ENCODE data around the gene ACD.
"Not testable (repeated sequence)": the region's sequence is repeated elsewhere in the genome, so short reads cannot be mapped to it uniquely, and the experiment has no call there.

ACD gene

DNA sequence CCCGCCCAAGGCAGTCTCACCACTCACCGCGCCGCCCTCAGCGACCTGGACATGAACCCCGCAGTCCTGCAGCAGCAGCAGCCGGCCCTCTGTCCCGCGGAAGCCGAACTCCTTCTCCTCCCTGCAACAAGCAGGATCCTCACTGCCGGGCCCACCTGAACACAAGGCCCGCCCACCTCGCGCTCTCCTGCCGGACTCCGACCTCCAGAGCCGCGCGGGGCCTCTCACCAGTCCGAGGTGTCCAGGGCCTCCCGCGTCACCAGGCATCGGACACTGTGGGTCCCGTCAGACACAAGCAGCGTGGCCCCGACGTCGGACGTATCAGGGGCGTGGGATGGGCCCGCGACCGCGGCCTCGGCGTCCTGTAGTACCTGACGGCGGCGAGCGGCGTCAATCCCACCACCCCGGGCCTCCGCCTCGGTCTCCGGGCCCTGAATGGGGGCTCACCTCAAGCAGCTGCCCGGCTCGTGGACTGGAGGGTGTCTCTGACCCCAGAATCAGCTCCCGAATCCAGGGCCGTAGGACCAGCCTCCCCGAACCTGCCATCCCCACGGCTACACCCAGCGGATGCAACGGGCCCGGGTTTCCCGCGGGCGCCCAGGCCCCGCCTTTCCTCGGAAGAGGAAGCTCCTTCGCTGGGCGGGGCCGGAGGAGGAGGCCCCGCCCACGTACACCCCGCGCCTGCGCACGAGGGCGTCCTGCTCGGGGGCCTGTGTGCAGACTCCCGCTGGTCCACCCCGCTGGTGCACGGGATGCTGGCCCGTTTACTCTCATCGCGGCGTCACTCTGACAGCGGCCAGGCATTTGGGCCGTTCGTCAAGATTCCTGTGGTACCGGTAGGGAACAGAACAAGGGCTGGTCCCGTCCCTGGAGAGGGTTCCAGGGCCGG is at the start of gene ACD:
TSS of gene ACD (minus strand) at position 586 of the 889 bp plus-strand sequence. CDS start at position 546, 40 bp downstream.
- DNase-seq (ENCODE audit: low read depth in 2 of 2): peak; percentile 83

DNA sequence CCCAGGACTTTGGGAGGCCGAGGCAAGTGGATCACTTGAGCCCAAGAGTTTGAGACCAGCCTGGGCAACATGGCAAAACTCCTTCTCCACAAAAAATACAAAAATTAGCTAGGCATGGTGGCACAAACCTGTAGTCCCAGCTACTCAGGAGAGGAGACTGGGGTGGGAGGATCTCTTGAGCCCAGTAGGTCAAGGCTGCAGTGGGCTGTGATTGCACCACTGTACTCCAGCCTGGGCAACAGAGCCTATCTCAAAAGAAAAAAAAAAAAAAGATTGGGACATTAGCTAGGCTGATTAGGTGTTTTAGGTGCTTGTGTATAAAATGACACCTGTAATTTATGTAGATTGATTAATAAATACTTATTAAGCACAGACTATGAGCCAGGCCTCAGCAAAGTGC is 49.0 kb upstream of the ACD start:
- DNase-seq (ENCODE audit: low read depth in 2 of 2): no peak

DNA sequence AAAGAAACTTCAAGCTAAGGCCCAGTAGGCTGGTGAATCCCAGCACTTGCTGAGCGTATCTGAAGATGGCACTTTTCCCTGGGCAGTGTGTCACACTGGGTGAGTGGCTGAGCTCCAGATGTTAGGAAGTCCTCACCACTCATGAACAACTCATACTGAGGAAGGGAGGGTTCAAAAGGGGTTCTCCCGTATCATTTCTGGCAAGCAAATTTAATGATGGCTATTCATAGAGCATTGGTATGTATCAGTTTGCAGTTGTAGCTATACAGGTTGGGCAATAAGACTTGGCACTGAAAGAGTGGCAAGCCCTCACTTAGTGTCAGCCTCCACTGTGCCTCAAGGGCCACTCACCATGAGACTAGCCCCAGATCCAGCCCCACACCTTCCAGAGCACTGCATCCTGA is 48.3 kb upstream of the ACD start:
- DNase-seq (ENCODE audit: low read depth in 2 of 2): no peak

GRCh38 chr16:67707790-67708189 is 47.7 kb upstream of the ACD start:
- DNase-seq (ENCODE audit: low read depth in 2 of 2): no peak

- no peak for DNase-seq (ENCODE audit: low read depth in 2 of 2)
These were observed 47.1 kb upstream of the ACD start for GRCh38 chr16:67707210-67707609.

GRCh38 chr16:67704110-67704509 is 44.0 kb upstream of the ACD start:
- DNase-seq (ENCODE audit: low read depth in 2 of 2): no peak

GRCh38 chr16:67703626-67704025 is 43.6 kb upstream of the ACD start:
- no peak for DNase-seq (ENCODE audit: low read depth in 2 of 2)

DNA sequence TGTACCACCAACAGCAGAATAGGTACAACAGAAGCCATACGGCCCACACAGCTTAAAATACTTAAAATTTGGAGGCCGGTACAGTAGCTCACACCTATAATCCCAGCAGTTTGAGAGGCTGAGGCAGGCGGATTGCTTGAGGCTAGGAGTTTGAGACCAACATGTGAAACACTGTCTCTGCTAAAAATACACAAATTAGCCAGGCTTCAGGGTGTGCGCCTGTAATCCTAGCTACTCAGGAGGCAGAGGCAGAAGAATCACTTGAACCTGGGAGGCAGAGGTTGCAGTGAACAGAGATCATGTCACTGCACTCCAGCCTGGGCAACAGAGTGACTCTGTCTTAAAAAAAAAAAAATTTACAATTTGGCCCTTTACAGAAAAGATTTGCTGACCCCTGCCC is 42.1 kb upstream of the ACD start:
- no peak for DNase-seq (ENCODE audit: low read depth in 2 of 2)

GRCh38 chr16:67701420-67701819 is 41.4 kb upstream of the ACD start:
- DNase-seq (ENCODE audit: low read depth in 2 of 2): no peak

DNA sequence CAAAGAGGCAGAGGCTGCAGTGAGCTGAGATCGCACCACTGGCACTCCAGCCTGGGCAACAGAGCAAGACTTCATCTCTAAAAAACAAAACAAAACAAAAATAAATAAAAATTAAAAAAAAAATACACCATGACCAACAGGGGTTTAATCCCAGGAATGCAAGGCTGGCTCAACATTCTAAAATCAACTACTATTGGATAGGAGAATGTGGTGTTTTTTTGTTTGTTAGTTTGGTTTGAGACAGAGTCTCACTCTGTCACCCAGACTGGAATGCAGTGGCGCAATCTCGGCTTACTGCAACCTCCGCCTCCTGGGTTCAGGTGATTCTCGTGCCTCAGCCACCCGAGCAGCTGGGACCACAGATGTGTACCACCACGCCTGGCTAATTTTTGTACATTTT is 39.2 kb upstream of the ACD start:
- DNase-seq (ENCODE audit: low read depth in 2 of 2): no peak

DNA sequence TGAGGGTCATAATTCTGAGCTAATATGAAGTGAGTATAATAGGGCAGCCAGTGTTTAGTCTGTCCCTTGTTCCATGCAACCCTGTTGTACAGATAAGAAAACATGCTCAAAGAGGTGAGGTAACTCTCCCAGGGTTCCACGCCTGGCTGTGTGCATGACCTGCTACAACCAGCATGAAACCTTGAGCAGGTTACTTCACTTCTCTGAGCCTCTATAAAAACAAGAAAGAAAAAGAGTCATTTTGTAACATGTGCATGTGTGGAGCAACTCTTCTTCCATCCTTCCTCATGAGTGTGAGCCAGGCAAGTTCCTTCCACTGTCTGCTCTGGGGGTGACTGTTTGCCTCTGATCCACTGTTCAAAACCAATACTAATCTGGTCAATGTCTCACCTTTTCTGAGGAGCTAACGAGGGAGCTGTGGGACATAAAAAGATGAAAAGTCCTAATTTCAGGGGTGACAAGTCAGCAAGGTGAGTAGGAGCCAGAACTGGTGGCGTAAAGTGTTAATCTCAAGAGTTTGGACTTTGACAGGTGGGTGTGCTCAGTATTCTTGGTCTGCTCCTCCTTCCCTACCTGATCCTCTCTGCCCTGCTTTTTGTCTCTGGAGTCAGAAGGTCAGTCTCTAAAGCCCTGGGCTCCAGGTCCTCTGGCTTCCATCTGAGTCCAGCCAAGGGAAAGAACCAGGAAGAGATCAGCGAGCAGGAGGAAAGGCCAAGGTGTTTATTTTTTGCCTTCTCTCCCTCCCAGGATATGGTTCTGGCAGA is 37.5 kb upstream of the ACD start:
- no peak for DNase-seq (ENCODE audit: low read depth in 2 of 2)

- DNase-seq (ENCODE audit: low read depth in 2 of 2): no peak
These were observed 34.6 kb upstream of the ACD start for GRCh38 chr16:67694611-67695010.

- not testable (repeated sequence) for DNase-seq (ENCODE audit: low read depth in 2 of 2)
These were observed 33.6 kb upstream of the ACD start for GRCh38 chr16:67693517-67694285.

DNA sequence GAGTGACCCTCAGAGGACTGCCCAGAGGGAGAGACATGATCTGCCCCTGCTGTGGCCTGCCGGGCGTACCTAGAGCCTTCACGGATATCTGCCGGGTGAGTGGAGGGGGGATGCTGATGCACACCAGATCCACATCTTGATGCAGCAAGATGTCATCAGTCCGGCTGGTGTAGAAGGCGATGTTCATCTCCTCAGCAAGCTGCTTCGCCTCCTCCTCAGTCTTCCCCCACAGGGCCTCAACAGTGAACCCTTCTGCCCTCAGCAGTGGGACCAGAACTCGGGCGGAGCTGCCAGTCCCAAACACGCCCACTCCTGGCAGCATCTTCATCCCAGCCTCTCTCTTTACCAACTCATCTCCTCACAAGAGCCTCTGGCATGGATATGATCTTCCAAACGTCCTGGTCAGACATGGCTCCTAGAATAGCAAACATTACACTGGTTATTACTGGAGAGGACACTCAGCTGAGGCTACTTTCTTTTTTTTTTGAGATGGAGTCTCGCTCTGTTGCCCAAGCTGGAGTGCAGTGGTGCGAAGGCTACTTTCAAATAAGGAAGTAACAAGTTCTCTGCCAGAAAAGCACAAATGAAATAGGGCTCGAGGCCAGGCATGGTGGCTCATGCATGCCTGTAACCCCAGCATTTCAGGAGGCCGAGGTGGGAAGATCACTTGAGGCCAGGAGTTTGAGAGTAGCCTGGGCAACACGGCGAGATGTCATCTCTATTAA is 25.5 kb upstream of the ACD start:
- no peak for DNase-seq (ENCODE audit: low read depth in 2 of 2)

DNA sequence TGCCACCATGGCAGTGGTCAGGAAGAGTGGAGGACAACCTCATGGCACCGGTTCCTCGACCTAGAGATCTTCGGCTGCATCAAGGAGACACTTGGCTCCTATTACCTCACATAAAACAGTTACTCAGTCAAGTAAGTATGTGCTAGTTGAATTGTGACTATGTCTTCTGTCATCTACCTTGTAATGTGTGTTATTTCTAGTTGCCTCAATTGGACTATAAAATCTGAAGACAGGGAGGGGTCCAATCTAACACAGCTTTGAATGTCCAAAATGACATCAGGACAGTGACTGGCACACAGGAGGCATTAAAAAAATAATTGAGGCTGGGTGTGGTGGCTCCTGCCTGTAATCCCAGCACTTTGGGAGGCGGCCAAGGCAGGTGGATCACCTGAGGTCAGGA is 23.7 kb upstream of the ACD start:
- no peak for DNase-seq (ENCODE audit: low read depth in 2 of 2)

DNA sequence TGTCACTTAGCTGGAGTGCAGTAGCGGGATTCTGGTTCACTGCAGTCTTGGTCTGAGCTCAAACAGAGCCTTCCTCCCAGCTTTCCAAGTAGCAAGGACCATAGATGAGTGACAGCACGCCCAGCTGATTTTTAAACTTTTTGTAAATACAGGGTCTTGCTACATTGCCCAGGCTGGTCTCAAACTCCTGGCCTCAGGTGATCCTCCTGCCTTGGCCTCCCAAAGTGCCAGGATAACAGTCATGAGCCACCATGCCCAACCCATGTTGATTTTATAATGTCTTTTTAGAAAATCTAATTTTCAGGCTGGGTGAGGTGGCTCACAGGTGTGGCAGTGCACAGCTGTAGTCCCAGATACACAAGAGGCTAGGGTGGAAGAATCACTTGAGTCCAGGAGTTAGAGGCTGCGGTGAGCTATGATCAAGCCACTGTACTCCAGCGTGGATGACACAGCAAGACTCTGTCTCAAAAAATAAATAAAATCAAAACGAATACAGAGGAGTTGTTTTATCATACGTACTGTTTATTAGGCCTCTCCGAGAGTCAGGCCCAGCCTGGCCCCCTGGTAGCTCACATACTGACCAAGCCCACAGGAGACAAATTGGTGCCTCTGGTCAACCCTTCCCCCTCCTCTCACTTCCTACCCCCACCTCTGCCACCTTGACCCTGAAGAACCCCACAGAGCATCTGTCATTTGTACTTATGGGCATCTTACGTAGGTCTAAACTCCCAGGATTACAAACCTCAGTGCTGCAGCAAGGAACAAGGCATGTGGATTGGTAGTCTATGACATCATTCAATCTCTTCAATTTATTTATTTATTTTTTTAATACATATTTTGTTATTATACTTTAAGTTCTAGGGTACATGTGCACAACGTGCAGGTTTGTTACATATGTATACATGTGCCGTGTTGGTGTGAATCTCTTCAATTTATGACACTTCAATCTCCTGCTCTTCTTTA is 20.2 kb upstream of the ACD start:
- no peak for DNase-seq (ENCODE audit: low read depth in 2 of 2)

GRCh38 chr16:67678354-67679023 is 18.4 kb upstream of the ACD start:
- no peak for DNase-seq (ENCODE audit: low read depth in 2 of 2)

DNA sequence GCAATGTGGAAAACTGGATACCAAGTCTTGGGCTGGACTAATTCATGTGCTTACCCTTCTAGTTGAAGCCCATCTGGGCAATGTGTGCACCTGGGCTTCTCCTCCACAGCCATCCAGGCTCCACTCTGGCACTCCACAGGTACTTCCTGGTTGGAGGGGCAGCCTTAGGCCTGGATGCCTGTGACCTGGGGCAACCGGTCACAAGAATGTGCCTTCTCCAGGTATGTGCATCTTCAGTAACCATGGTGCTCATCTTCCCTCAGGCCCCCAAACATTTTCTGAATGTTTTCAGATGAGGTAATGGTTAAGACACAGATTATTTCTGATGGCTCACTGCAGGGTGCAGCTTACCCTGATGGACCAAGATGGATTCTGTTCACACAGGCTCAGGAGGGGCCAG is 17.7 kb upstream of the ACD start:
- DNase-seq (ENCODE audit: low read depth in 2 of 2): no peak

DNA sequence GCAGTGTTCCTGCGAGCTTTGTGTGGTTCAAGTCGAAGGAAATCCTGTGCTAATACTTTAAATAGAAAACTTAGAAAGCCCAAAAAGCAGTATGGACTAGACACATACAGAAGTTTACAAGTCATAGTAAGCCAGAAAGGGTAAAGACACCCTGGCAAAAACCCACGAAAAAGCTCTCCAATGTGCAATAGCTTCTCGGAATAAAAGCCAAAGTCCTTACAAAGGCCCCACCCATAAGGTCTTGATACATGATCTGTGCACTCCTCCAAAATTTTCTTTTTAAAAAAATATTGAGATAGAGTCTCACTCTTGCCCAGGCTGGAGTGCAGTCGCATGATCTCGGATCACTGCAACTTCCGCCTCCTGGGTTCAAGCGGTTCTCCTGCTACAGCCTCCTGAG is 16.9 kb upstream of the ACD start:
- DNase-seq (ENCODE audit: low read depth in 2 of 2): no peak

DNA sequence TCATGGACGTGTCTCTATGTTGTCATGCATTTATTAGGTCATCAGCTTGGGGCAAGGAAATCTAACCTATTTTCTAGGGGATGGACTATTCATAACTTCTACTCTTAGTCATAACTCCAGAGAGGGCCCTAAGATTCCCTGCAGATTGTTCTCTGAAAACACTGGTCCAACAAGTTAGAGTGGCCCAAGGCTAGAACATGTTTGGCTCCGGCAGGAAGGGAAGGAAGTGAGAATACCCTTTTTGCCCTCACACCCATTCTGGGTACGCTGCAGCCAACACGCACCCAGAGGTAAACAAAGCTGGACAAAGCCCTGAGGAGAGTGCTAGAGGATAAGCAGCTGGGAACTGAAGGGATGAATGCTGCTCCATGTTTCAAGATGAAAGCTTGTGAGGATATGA is 16.5 kb upstream of the ACD start:
- DNase-seq (ENCODE audit: low read depth in 2 of 2): no peak

Data from activated CD8-positive, alpha-beta memory T cell treated with anti-CD3 and anti-CD28 coated beads for 4 hours (primary cell).